Measurements from ENCODE around the gene HPS5.
"Not testable (repeated sequence)": the region's sequence is repeated elsewhere in the genome, so short reads cannot be mapped to it uniquely, and the experiment has no call there.

GRCh38 chr11:18262681-18263350 lies 59.1 kb downstream of the HPS5 start:
- TF ChIP-seq, protein P1, sequence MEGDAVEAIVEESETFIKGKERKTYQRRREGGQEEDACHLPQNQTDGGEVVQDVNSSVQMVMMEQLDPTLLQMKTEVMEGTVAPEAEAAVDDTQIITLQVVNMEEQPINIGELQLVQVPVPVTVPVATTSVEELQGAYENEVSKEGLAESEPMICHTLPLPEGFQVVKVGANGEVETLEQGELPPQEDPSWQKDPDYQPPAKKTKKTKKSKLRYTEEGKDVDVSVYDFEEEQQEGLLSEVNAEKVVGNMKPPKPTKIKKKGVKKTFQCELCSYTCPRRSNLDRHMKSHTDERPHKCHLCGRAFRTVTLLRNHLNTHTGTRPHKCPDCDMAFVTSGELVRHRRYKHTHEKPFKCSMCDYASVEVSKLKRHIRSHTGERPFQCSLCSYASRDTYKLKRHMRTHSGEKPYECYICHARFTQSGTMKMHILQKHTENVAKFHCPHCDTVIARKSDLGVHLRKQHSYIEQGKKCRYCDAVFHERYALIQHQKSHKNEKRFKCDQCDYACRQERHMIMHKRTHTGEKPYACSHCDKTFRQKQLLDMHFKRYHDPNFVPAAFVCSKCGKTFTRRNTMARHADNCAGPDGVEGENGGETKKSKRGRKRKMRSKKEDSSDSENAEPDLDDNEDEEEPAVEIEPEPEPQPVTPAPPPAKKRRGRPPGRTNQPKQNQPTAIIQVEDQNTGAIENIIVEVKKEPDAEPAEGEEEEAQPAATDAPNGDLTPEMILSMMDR (IDR thresholded peaks at IDR 0.05), result not testable (repeated sequence)
- not testable (repeated sequence) for TF ChIP-seq EP300 (IDR thresholded peaks at IDR 0.05; ENCODE audit: low read depth)
